CD4-positive, CD25-positive, alpha-beta regulatory T cell (primary cell): ENCODE results near the gene NSUN7. TPM values are rescaled to one million over a fixed set of nuclear protein-coding genes. Genes with fewer than 3 reads are reported as not detected.

ENCODE experiments used
- ATAC-seq, 2 donors: fragments of 150-1000 bp; cut with Tn5 transposase; one replicate each; pipeline ENCODE4 v1.10.0; 2021; ENCODE audit warnings: low read depth in 2 of 2, moderate number of reproducible peaks in 2 of 2, moderate library complexity in 1 of 2
- DNase-seq, 3 donors: peaks; one replicate each; pipeline versions ENCODE4 v3.0.0 to v3.0.0-alpha.2; 2012 to 2022; ENCODE audit warnings: mixed read lengths in 1 of 3
- H3K27ac ChIP-seq: one replicate; pipeline ENCODE4 v1.7.0; 2013; ENCODE audit warnings: mild to moderate bottlenecking, low read length; ENCODE audit not compliant: insufficient read depth, poor library complexity, severe bottlenecking
- H3K27me3 ChIP-seq: one replicate; pipeline ENCODE4 v1.7.0; 2013; ENCODE audit warnings: low read length; ENCODE audit not compliant: control insufficient read depth, insufficient read depth
- H3K36me3 ChIP-seq: one replicate; pipeline ENCODE4 v1.7.0; 2013; ENCODE audit warnings: mild to moderate bottlenecking, low read length, moderate library complexity; ENCODE audit not compliant: control insufficient read depth, insufficient read depth
- H3K4me1 ChIP-seq: 2 replicates; pipeline ENCODE4 v1.7.0; 2013; ENCODE audit warnings: mild to moderate bottlenecking, low read length; ENCODE audit not compliant: insufficient read depth, control insufficient read depth, poor library complexity, severe bottlenecking
- H3K4me3 ChIP-seq: one replicate; pipeline ENCODE4 v1.7.0; 2013; ENCODE audit warnings: low read depth, mild to moderate bottlenecking, low read length, moderate library complexity
- H3K9me3 ChIP-seq, 2 experiments: 1 replicate in 1 of 2; 2 replicates in 1 of 2; pipeline ENCODE4 v1.7.0; 2013; ENCODE audit warnings: low read length in 2 of 2, mild to moderate bottlenecking in 1 of 2, moderate library complexity in 1 of 2; ENCODE audit not compliant: control insufficient read depth in 2 of 2
- H3K27ac Mint-ChIP-seq, 3 donors: one replicate each; pipeline ENCODE4 v1.8.0; 2020 to 2022; ENCODE audit warnings: mild to moderate bottlenecking in 3 of 3, mixed read lengths in 3 of 3, moderate library complexity in 2 of 3
- H3K27me3 Mint-ChIP-seq: one replicate; pipeline ENCODE4 v1.8.0; 2022; ENCODE audit warnings: mild to moderate bottlenecking, mixed read lengths
- H3K36me3 Mint-ChIP-seq: one replicate; pipeline ENCODE4 v1.8.0; 2020; ENCODE audit warnings: mixed read lengths
- H3K4me1 Mint-ChIP-seq, 4 donors: one replicate each; pipeline ENCODE4 v1.8.0; 2020 to 2022; ENCODE audit warnings: mixed read lengths in 4 of 4, mild to moderate bottlenecking in 1 of 4
- H3K4me3 Mint-ChIP-seq, 4 donors: one replicate each; pipeline ENCODE4 v1.8.0; 2020 to 2022; ENCODE audit warnings: mild to moderate bottlenecking in 4 of 4, mixed read lengths in 4 of 4, moderate library complexity in 3 of 4
- H3K9me3 Mint-ChIP-seq, 7 donors: one replicate each; pipeline ENCODE4 v1.8.0; 2020 to 2022; ENCODE audit warnings: mixed read lengths in 7 of 7, mild to moderate bottlenecking in 3 of 7, moderate library complexity in 2 of 7
- polyA plus RNA-seq, 4 donors: library from polyadenylated mRNA; unstranded; fragments of 300-500 nt; fragmentation: Illumina TruSeq; gene quantifications; one replicate each; pipeline ENCODE4 v1.2.3, GENCODE V29; 2021
- total RNA-seq: library from RNA; stranded (reverse); gene quantifications from one replicate; pipeline ENCODE4 v1.2.3, GENCODE V29; 2022

NSUN7 gene
- total and polyA plus RNA-seq, 5 donors from 2014 or later: 0.59 TPM; not detected in 4

DNA sequence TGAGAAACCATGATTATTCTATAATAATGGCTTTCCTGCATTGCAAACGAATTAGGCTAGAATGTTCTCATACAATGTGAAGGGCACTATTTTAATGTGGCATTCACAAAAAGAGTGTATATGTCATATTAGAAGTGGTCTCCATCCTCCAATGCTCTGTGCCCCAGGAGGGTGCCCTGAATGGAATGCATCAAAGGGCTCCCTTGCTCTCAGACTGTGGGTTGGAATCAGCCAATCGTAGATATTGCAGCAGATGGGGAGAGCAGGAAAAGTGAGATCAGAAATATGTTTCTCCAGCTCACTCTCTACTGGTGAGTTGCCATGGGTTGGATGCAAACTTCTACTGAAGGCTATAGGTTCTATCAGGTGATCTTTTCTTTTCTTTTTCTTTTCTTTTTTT, 11.9 kb upstream of the NSUN7 start:
- ATAC-seq: no peak
- peaks cover 0 to under 1% (median 0%) of the 10 kb centered on the region in 4 donors for H3K4me1 Mint-ChIP-seq
- no peaks in the 10 kb centered on the region for H3K36me3 Mint-ChIP-seq
- H3K4me3 Mint-ChIP-seq: no peak overlapping the region
- peaks cover 29% of the 10 kb centered on the region for H3K27me3 Mint-ChIP-seq
- Histone ChIP-seq H3K36me3 (no peaks in the 10 kb centered on the region), H3K27ac (no peak overlapping the region), H3K4me3 (no peak overlapping the region), H3K4me1 (no peaks in the 10 kb centered on the region), H3K9me3 (no peaks in the 10 kb centered on the region), H3K27me3 (peaks cover 3% of the 10 kb centered on the region)
- H3K27ac Mint-ChIP-seq: no peak overlapping the region
- DNase-seq: no peak
- H3K9me3 Mint-ChIP-seq: peaks cover 0 to 3% (median 0%) of the 10 kb centered on the region in 7 donors

DNA sequence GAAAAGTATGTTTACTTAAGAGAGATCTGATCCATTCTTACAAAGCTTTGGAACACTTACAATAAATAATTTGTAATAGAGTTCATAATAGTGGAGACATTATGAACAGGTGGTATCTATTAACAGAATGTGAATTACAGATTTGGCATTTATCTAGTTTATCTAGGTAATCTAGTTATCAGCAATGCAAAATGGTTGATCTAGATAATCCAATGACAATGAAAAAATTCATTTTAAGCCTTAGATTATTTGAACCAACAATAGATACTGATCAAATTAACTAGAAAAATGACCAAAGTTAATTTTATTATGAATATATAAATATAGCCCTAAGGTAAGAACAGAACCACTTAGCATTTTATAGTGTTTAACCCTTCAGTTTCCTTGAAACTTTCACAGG, 10.4 kb upstream of the NSUN7 start:
- H3K4me1 ChIP-seq: no peaks in the 10 kb centered on the region
- Mint-ChIP-seq H3K4me1 (peaks cover 0 to 3% (median 0%) of the 10 kb centered on the region in 4 donors), H3K9me3 (peaks cover 0 to 2% (median 0%) of the 10 kb centered on the region in 7 donors), H3K27ac (no peak overlapping the region), H3K4me3 (no peak overlapping the region), H3K27me3 (peaks cover 30% of the 10 kb centered on the region), H3K36me3 (no peaks in the 10 kb centered on the region)
- no peak overlapping the region for H3K27ac ChIP-seq
- H3K4me3 ChIP-seq: no peak overlapping the region
- H3K27me3 ChIP-seq: peaks cover 3% of the 10 kb centered on the region
- no peak for DNase-seq
- no peak for ATAC-seq
- H3K36me3 ChIP-seq: no peaks in the 10 kb centered on the region
- no peaks in the 10 kb centered on the region for H3K9me3 ChIP-seq

DNA sequence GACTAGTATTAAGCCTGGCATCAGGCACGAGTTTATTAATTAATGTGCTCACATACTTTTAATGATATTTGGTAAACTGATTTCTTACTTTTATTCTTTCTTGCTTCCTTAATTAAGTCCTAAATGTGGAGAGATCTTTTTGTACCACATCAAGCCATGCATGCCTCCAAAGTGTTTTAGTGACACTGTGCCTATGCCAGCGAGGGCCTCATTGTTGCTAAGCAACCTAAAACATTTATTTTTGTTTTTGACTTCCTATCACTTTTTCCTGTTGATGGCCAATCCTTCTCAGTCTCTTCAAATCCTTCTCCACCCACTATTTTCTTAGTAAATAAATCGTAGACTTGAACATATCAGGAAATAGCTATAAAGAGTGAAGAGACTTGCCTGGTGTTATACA, 5.5 kb upstream of the NSUN7 start:
- Mint-ChIP-seq H3K27me3 (peaks cover 40% of the 10 kb centered on the region), H3K4me3 (no peak overlapping the region), H3K4me1 (peaks cover 0 to 5% (median 0%) of the 10 kb centered on the region in 4 donors), H3K9me3 (peaks cover 0 to 2% (median 0%) of the 10 kb centered on the region in 7 donors), H3K27ac (no peak overlapping the region), H3K36me3 (no peaks in the 10 kb centered on the region)
- Histone ChIP-seq H3K4me3 (no peak overlapping the region), H3K36me3 (no peaks in the 10 kb centered on the region), H3K9me3 (no peaks in the 10 kb centered on the region), H3K27ac (no peak overlapping the region), H3K27me3 (peaks cover 8% of the 10 kb centered on the region), H3K4me1 (no peaks in the 10 kb centered on the region)
- ATAC-seq (no peak), DNase-seq (no peak)

DNA sequence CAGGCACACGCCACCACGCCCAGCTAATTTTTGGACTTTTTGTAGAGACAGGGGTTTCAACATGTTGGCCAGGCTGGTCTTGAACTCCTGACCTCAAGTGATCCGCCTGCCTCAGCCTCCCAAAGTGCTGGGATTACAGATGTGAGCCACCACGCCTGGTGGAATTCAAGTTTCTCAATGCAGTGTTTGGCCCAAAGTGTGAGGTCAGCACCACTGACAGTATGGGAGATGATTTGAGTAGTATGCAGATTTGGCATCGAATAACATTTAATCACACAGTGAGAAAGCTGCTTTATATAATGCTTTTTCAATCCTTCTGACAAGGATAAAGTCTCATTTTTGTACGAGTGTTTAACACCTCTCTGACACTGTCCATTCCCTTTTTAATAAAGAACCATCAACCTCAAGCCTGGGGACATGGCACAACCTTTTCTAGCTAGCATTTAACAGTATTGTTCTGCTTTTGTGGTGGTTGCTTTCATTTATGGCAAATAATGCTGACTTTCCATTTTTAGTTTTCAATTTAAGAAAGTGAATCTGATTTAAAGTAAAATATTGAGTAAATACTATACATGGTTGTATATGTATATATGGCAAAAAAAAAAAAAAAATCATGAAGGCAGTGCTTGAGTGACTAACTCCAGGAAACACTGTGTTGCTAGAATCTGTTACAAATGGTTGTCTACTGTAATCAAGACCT, 4.3 kb upstream of the NSUN7 start:
- Mint-ChIP-seq H3K27me3 (peaks cover 44% of the 10 kb centered on the region), H3K4me1 (peaks cover 0 to 5% (median 2%) of the 10 kb centered on the region in 4 donors), H3K27ac (no peak overlapping the region), H3K9me3 (peaks cover 0 to 2% (median 0%) of the 10 kb centered on the region in 7 donors), H3K4me3 (no peak overlapping the region), H3K36me3 (no peaks in the 10 kb centered on the region)
- Histone ChIP-seq H3K27ac (no peak overlapping the region), H3K4me3 (no peak overlapping the region), H3K27me3 (peaks cover 6% of the 10 kb centered on the region), H3K36me3 (no peaks in the 10 kb centered on the region), H3K4me1 (peaks cover 10% of the 10 kb centered on the region), H3K9me3 (no peaks in the 10 kb centered on the region)
- no peak for DNase-seq
- no peak for ATAC-seq

- ATAC-seq (no peak), DNase-seq (no peak)
- H3K27ac Mint-ChIP-seq: no peak overlapping the region
- H3K27me3 ChIP-seq: peaks cover 21% of the 10 kb centered on the region
- H3K9me3 ChIP-seq: no peaks in the 10 kb centered on the region
- H3K36me3 ChIP-seq: no peaks in the 10 kb centered on the region
- H3K27me3 Mint-ChIP-seq: peaks cover 52% of the 10 kb centered on the region
- peaks cover 0 to 15% (median 7%) of the 10 kb centered on the region in 4 donors for H3K4me1 Mint-ChIP-seq
- no peak overlapping the region for H3K4me3 Mint-ChIP-seq
- H3K4me3 ChIP-seq: no peak overlapping the region
- peaks cover 14% of the 10 kb centered on the region for H3K4me1 ChIP-seq
- no peaks in the 10 kb centered on the region for H3K36me3 Mint-ChIP-seq
- no peak overlapping the region for H3K27ac ChIP-seq
- no peaks in the 10 kb centered on the region for H3K9me3 Mint-ChIP-seq
Observed at GRCh38 chr4:40747207-40747835, 2.4 kb upstream of the NSUN7 start.

DNA sequence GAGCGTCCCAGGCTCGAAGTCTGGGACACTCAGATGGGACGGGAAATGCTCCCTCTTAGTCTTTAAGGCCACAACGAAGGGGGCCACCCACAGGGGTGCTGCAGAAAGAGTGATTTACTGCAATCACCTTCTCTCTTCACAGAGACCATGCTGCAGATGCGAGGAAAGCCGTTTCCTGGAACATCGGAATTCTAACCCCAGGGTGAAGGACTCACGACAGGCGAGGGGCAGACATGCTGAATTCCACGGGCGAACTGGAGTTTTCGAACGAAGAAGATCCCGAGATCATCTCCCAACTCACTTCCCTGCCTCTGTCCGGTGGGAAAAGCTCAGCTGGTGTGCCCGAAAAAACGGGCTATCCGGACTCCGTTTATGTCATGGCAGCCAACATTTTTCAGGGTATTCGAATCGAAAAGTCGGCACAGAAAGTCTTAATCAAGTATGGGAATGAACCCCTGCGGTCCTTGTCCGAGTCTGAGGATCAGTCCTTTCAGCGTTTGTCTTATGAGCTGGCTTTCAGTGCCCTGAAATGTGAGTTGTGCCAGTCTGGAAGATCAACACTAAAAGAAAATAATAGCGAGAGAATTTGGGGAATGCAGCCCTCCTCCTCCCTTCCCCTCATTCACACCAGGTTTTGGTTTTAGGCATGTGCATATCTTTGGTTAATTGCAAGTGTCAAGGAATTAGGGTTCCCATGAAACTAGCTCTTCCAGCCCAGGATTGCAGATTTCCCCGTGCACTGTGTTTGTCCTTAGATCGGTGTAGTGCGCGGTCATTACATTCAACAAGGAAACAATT, 905 bp downstream of the NSUN7 start:
- H3K36me3 Mint-ChIP-seq: no peaks in the 10 kb centered on the region
- H3K4me3 ChIP-seq: no peak overlapping the region
- H3K4me1 ChIP-seq: peaks cover 14% of the 10 kb centered on the region
- H3K27me3 Mint-ChIP-seq: peaks cover 72% of the 10 kb centered on the region
- no peak overlapping the region for H3K27ac ChIP-seq
- H3K27ac Mint-ChIP-seq: peak overlapping the region in 2 of 3 donors; percentile 45 to 57
- ATAC-seq: peak in 1 of 2 donors; percentile 10
- H3K4me3 Mint-ChIP-seq: peak overlapping the region in 3 of 4 donors; percentile 62 to 81 (median 68)
- peaks cover 0 to 15% (median 4%) of the 10 kb centered on the region in 4 donors for H3K4me1 Mint-ChIP-seq
- DNase-seq: no peak
- H3K9me3 Mint-ChIP-seq: peaks cover 0 to 5% (median 0%) of the 10 kb centered on the region in 7 donors
- no peaks in the 10 kb centered on the region for H3K9me3 ChIP-seq
- no peaks in the 10 kb centered on the region for H3K36me3 ChIP-seq
- H3K27me3 ChIP-seq: peaks cover 21% of the 10 kb centered on the region

- Mint-ChIP-seq H3K27me3 (peaks cover 41% of the 10 kb centered on the region), H3K36me3 (no peaks in the 10 kb centered on the region), H3K9me3 (peaks cover 0 to 5% (median 0%) of the 10 kb centered on the region in 7 donors), H3K4me1 (peaks cover 0 to 8% (median 2%) of the 10 kb centered on the region in 4 donors), H3K27ac (no peak overlapping the region), H3K4me3 (no peak overlapping the region)
- no peak overlapping the region for H3K27ac ChIP-seq
- no peak for DNase-seq
- no peaks in the 10 kb centered on the region for H3K9me3 ChIP-seq
- H3K27me3 ChIP-seq: peaks cover 13% of the 10 kb centered on the region
- ATAC-seq: no peak
- H3K4me1 ChIP-seq: peaks cover 2% of the 10 kb centered on the region
- H3K4me3 ChIP-seq: no peak overlapping the region
- H3K36me3 ChIP-seq: no peaks in the 10 kb centered on the region
Observed at GRCh38 chr4:40755616-40756015, 5.9 kb downstream of the NSUN7 start.
